Neuronal stem cell (in vitro differentiated cells): Measurements from ENCODE around the gene MTPN.

Experiments
- DNase-seq: peaks from one replicate; pipeline ENCODE4 v3.0.0-alpha.2; 2013; ENCODE audit warnings: low spot score
- H2AFZ ChIP-seq: one replicate; pipeline ENCODE4 v1.6.1; 2013; ENCODE audit warnings: mild to moderate bottlenecking, low read length, inconsistent platforms
- H2AK5ac ChIP-seq: 2 replicates; pipeline ENCODE4 v1.6.1; 2013; ENCODE audit warnings: low read depth, mild to moderate bottlenecking, inconsistent platforms, low read length, moderate library complexity, mixed read lengths
- H2BK120ac ChIP-seq: 2 replicates; pipeline ENCODE4 v1.6.1; 2013; ENCODE audit warnings: low read depth, mild to moderate bottlenecking, inconsistent platforms, low read length, moderate library complexity, mixed read lengths
- H2BK12ac ChIP-seq: one replicate; pipeline ENCODE4 v1.6.1; 2013; ENCODE audit warnings: low read length, inconsistent platforms
- H2BK15ac ChIP-seq: 2 replicates; pipeline ENCODE4 v1.6.1; 2013; ENCODE audit warnings: mild to moderate bottlenecking, low read length, inconsistent platforms, mixed read lengths
- H2BK5ac ChIP-seq: one replicate; pipeline ENCODE4 v1.6.1; 2013; ENCODE audit warnings: inconsistent platforms, mild to moderate bottlenecking, low read length, moderate library complexity
- H3K14ac ChIP-seq: one replicate; pipeline ENCODE4 v1.6.1; 2013; ENCODE audit warnings: low read length, inconsistent platforms
- H3K18ac ChIP-seq: 2 replicates; pipeline ENCODE4 v1.6.1; 2013; ENCODE audit warnings: low read length, inconsistent platforms
- H3K23ac ChIP-seq: 2 replicates; pipeline ENCODE4 v1.6.1; 2013; ENCODE audit warnings: low read depth, mild to moderate bottlenecking, mixed read lengths, low read length, inconsistent platforms; ENCODE audit not compliant: poor library complexity
- H3K27ac ChIP-seq: replicated peaks from 3 replicates; pipeline ENCODE4 v1.5.1; 2013; ENCODE audit warnings: low read length, inconsistent platforms
- H3K27me3 ChIP-seq, 3 experiments: 2 replicates each; pipeline ENCODE4 v1.6.1; 2013; ENCODE audit warnings: low read length in 3 of 3, mild to moderate bottlenecking in 2 of 3, inconsistent platforms in 1 of 3, low read depth in 1 of 3, mixed read lengths in 1 of 3, moderate library complexity in 1 of 3; ENCODE audit not compliant: control insufficient read depth in 3 of 3, insufficient read depth in 3 of 3
- H3K36me3 ChIP-seq, 2 donors: replicated peaks in 1 of 2; 2 replicates each; pipeline ENCODE4 v1.6.1; 2013; ENCODE audit warnings: low read length in 2 of 2; ENCODE audit not compliant: control insufficient read depth in 2 of 2, insufficient read depth in 2 of 2
- H3K4ac ChIP-seq: 2 replicates; pipeline ENCODE4 v1.6.1; 2013; ENCODE audit warnings: inconsistent platforms, mild to moderate bottlenecking, low read length, moderate library complexity
- H3K4me1 ChIP-seq, 2 donors: 1 replicate in 1 of 2; 2 replicates in 1 of 2; pipeline ENCODE4 v1.6.1; 2013; ENCODE audit warnings: low read length in 2 of 2, low read depth in 1 of 2; ENCODE audit not compliant: control insufficient read depth in 2 of 2, insufficient read depth in 1 of 2
- H3K4me2 ChIP-seq: one replicate; pipeline ENCODE4 v1.6.1; 2013; ENCODE audit warnings: mild to moderate bottlenecking, low read length, inconsistent platforms; ENCODE audit not compliant: insufficient read depth, poor library complexity, severe bottlenecking
- H3K4me3 ChIP-seq, 2 donors: 2 replicates each; pipeline ENCODE4 v1.5.1; 2013; ENCODE audit warnings: low read length in 2 of 2, mild to moderate bottlenecking in 2 of 2, inconsistent platforms in 1 of 2, moderate library complexity in 1 of 2
- H3K79me1 ChIP-seq: one replicate; pipeline ENCODE4 v1.6.1; 2013; ENCODE audit warnings: low read depth, mild to moderate bottlenecking, inconsistent platforms, low read length, moderate library complexity
- H3K9ac ChIP-seq: one replicate; pipeline ENCODE4 v1.6.1; 2013; ENCODE audit warnings: mild to moderate bottlenecking, low read depth, low read length, inconsistent platforms; ENCODE audit not compliant: poor library complexity
- H3K9me3 ChIP-seq, 2 donors: replicated peaks in 1 of 2; 2 replicates each; pipeline versions ENCODE3 to v1.6.1; 2013; ENCODE audit warnings: low read length in 2 of 2, mild to moderate bottlenecking in 2 of 2, inconsistent platforms in 1 of 2, low read depth in 1 of 2, mixed read lengths in 1 of 2, moderate library complexity in 1 of 2; ENCODE audit not compliant: control insufficient read depth in 2 of 2, insufficient read depth in 1 of 2
- H4K8ac ChIP-seq: one replicate; pipeline ENCODE4 v1.6.1; 2013; ENCODE audit warnings: low read depth, mild to moderate bottlenecking, inconsistent platforms, low read length, moderate library complexity
- H4K91ac ChIP-seq: one replicate; pipeline ENCODE4 v1.6.1; 2013; ENCODE audit warnings: low read length, low read depth, mild to moderate bottlenecking, inconsistent platforms; ENCODE audit not compliant: poor library complexity
- WGBS, 2 donors: extraction: QIAGEN DNeasy Blood & Tissue Kit; methylation state at CpG; one replicate each; pipeline ENCODE4 v1.1.7; 2013; ENCODE audit warnings: missing lambda C conversion rate in 2 of 2, mixed read lengths in 1 of 2; ENCODE audit not compliant: insufficient read length in 2 of 2, insufficient replicate concordance in 1 of 2; ENCODE audit errors: extremely low coverage in 2 of 2; 5-methylcytosine and 5-hydroxymethylcytosine counted together

MTPN gene

DNA sequence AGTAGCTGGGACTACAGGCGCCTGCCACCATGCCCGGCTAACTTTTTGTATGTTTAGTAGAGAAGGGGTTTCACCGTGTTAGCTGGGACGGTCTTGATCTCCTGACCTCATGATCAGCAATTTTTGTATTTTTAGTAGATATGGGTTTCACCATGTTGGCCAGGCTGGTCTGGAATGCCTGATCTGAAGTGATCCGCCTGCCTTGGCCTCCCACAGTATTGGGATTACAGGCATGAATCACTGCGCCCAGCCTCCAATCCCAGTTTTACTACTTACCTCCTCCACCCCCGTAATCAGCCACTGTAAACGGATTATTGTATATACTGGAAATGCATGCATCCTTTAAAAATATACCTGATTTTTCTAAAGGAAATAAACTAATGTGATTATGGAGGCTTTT is 35.1 kb upstream of the MTPN start:
- no peak overlapping the region for H3K18ac ChIP-seq
- H2BK120ac ChIP-seq = no peak overlapping the region
- no peak overlapping the region for H2BK12ac ChIP-seq
- H3K9me3 ChIP-seq = no peaks in the 10 kb centered on the region
- H4K91ac ChIP-seq = no peak overlapping the region
- no peak overlapping the region for H2AK5ac ChIP-seq
- H2AFZ ChIP-seq = no peak overlapping the region
- no peak overlapping the region for H3K4me2 ChIP-seq
- no peak overlapping the region for H3K4me3 ChIP-seq
- no peak overlapping the region for H3K27ac ChIP-seq
- no peak overlapping the region for H2BK15ac ChIP-seq
- no peak overlapping the region for H2BK5ac ChIP-seq
- H3K27me3 ChIP-seq = peaks cover 0 to 3% (median 0%) of the 10 kb centered on the region in 3 experiments
- no peak for DNase-seq
- H3K4ac ChIP-seq = no peak overlapping the region
- H3K4me1 ChIP-seq = no peaks in the 10 kb centered on the region
- no peak overlapping the region for H3K9ac ChIP-seq
- H3K14ac ChIP-seq = no peak overlapping the region
- no CpG with 5 or more reads among the region's 8 CpGs for WGBS, 2 donors
- no peak overlapping the region for H3K23ac ChIP-seq
- no peaks in the 10 kb centered on the region for H3K79me1 ChIP-seq
- no peaks in the 10 kb centered on the region for H3K36me3 ChIP-seq
- H4K8ac ChIP-seq = no peak overlapping the region

DNA sequence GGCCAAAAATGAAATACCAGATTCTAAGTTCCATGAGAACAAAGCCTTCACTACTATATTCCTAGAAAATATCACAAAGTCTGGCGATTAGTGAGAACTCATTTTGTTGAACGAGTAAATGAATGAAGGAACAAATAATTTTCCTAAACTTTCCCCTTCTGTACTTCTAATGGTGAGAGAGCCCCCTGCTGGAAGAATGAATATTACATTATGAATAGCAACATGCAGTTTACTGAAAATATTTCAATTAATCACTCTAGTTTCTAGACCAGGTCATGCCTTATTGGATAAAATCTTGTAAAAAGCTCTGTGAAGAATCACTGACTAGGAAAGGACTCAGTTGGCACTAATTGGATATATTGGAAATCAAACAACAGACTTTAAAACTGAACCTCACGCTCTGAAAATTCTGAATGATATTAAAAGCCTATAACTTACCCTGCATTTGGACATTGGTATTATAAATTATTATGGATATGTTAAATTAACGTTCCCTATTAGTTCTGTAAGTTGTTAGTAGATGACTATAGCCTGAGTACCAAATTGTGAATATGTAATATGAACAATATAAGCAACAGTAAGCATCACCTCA is 32.4 kb upstream of the MTPN start:
- no CpG with 5 or more reads among the region's 4 CpGs for WGBS, 2 donors
- DNase-seq = peak; percentile 35
- H3K18ac ChIP-seq = no peak overlapping the region

DNA sequence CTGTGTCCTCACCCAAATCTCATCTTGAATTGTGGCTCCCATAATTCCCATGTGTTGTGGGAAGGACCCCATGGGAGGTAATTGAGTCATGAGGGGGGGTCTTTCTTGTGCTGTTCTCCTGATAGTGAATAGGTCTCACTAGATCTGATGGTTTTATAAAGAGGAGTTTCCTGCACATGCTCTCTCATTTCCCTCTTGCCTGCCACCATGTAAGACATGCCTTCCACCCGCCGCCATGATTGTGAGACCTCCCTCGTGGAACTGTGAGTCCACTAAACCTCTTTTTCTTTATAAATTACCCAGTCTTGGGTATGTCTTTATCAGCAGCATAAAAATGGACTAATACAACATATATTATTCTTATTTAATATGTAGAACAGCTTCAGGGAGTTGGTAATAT is 29.0 kb upstream of the MTPN start:
- H2AK5ac ChIP-seq = no peak overlapping the region
- H3K9ac ChIP-seq = no peak overlapping the region
- no peak for DNase-seq
- no peaks in the 10 kb centered on the region for H3K79me1 ChIP-seq
- no peak overlapping the region for H3K4ac ChIP-seq
- no peak overlapping the region for H3K27ac ChIP-seq
- no peak overlapping the region for H2BK15ac ChIP-seq
- H3K4me2 ChIP-seq = no peak overlapping the region
- no peak overlapping the region for H2BK12ac ChIP-seq
- no peaks in the 10 kb centered on the region for H3K27me3 ChIP-seq
- H3K9me3 ChIP-seq = no peaks in the 10 kb centered on the region
- no peak overlapping the region for H2BK120ac ChIP-seq
- no peak overlapping the region for H2BK5ac ChIP-seq
- no peak overlapping the region for H4K8ac ChIP-seq
- H3K18ac ChIP-seq = no peak overlapping the region
- no peaks in the 10 kb centered on the region for H3K36me3 ChIP-seq
- no peak overlapping the region for H3K4me3 ChIP-seq
- no peak overlapping the region for H4K91ac ChIP-seq
- no CpG with 5 or more reads among the region's 3 CpGs for WGBS, 2 donors
- no peaks in the 10 kb centered on the region for H3K4me1 ChIP-seq
- no peak overlapping the region for H2AFZ ChIP-seq
- H3K23ac ChIP-seq = no peak overlapping the region
- no peak overlapping the region for H3K14ac ChIP-seq

More for the DNA sequence above, 32.4 kb upstream of the MTPN start:
- H4K91ac ChIP-seq = no peak overlapping the region
- no peak overlapping the region for H2BK12ac ChIP-seq
- H2AK5ac ChIP-seq = no peak overlapping the region
- H2BK15ac ChIP-seq = no peak overlapping the region
- no peak overlapping the region for H3K14ac ChIP-seq
- H3K79me1 ChIP-seq = no peaks in the 10 kb centered on the region
- H3K36me3 ChIP-seq = no peaks in the 10 kb centered on the region
- no peak overlapping the region for H3K23ac ChIP-seq
- H2BK120ac ChIP-seq = no peak overlapping the region
- H3K9me3 ChIP-seq = no peaks in the 10 kb centered on the region
- no peaks in the 10 kb centered on the region for H3K27me3 ChIP-seq
- no peak overlapping the region for H2BK5ac ChIP-seq
- peak overlapping the region; percentile 41 for H2AFZ ChIP-seq
- H3K4ac ChIP-seq = no peak overlapping the region
- H3K4me1 ChIP-seq = no peaks in the 10 kb centered on the region
- no peak overlapping the region for H3K4me3 ChIP-seq
- no peak overlapping the region for H3K27ac ChIP-seq
- H4K8ac ChIP-seq = no peak overlapping the region
- H3K4me2 ChIP-seq = no peak overlapping the region
- H3K9ac ChIP-seq = no peak overlapping the region

DNA sequence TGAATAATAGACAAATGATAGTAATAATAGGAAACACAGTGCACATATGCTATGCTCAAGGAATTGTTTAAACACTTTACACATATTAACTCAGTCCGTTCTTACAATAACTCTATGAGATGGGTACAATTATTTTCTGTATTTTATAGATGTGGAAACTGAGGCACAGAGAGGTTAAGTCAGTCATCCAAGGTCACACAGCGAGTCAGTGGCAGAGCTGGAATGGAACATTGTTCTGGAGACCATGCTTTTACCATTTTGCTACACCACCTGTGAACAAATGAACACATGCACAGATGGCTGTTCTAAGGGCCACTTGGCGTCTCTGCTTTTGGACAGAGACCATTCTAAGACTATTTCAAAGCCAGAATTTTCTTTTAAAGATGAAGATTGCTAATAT is 26.9 kb upstream of the MTPN start:
- Histone ChIP-seq H2BK5ac (no peak overlapping the region), H4K91ac (no peak overlapping the region), H3K4ac (no peak overlapping the region), H3K18ac (no peak overlapping the region), H3K9ac (no peak overlapping the region), H2BK120ac (no peak overlapping the region), H2BK15ac (no peak overlapping the region), H3K79me1 (no peaks in the 10 kb centered on the region), H3K27me3 (peaks cover 0 to 3% (median 0%) of the 10 kb centered on the region in 3 experiments), H4K8ac (no peak overlapping the region), H2BK12ac (no peak overlapping the region), H3K9me3 (no peaks in the 10 kb centered on the region), H3K36me3 (no peaks in the 10 kb centered on the region), H3K4me2 (no peak overlapping the region), H3K23ac (no peak overlapping the region), H3K27ac (no peak overlapping the region), H3K4me1 (no peaks in the 10 kb centered on the region), H3K14ac (no peak overlapping the region), H2AFZ (no peak overlapping the region), H2AK5ac (no peak overlapping the region), H3K4me3 (no peak overlapping the region)
- WGBS, 2 donors = no CpG with 5 or more reads among the region's 3 CpGs
- DNase-seq = no peak
